Measurements from ENCODE around the gene TRPV5.

The TRPV5 gene

GRCh38 chr7:142959202-142959601 lies 25.7 kb upstream of the TRPV5 start:
- no peak overlapping the region for H3K27ac ChIP-seq (ENCODE audit: low read depth, low read length)
- H3K4me1 ChIP-seq (ENCODE audit: control insufficient read depth, low read length), result peaks cover 11% of the 10 kb centered on the region
- H3K27me3 ChIP-seq (ENCODE audit: control insufficient read depth, low read length), result peaks cover 41% of the 10 kb centered on the region
- H3K9me3 ChIP-seq (ENCODE audit: control insufficient read depth, insufficient read depth, low read length), result peaks cover 5% of the 10 kb centered on the region; the same call in 1 of the 2 replicates
- H3K4me2 ChIP-seq (ENCODE audit: low read length), result no peak overlapping the region
- H3K9me2 ChIP-seq (replicated peaks; ENCODE audit: control insufficient read depth, low read length), result no peaks in the 10 kb centered on the region
- H3K4me3 ChIP-seq (ENCODE audit: low read length), result no peak overlapping the region
- H3F3A ChIP-seq (ENCODE audit: control insufficient read depth, insufficient read depth), result no peaks in the 10 kb centered on the region
- TF ChIP-seq EZH2phosphoT487 (IDR thresholded peaks at IDR 0.05; ENCODE audit: borderline replicate concordance, low read length), result no peak
- TF ChIP-seq, protein P1, sequence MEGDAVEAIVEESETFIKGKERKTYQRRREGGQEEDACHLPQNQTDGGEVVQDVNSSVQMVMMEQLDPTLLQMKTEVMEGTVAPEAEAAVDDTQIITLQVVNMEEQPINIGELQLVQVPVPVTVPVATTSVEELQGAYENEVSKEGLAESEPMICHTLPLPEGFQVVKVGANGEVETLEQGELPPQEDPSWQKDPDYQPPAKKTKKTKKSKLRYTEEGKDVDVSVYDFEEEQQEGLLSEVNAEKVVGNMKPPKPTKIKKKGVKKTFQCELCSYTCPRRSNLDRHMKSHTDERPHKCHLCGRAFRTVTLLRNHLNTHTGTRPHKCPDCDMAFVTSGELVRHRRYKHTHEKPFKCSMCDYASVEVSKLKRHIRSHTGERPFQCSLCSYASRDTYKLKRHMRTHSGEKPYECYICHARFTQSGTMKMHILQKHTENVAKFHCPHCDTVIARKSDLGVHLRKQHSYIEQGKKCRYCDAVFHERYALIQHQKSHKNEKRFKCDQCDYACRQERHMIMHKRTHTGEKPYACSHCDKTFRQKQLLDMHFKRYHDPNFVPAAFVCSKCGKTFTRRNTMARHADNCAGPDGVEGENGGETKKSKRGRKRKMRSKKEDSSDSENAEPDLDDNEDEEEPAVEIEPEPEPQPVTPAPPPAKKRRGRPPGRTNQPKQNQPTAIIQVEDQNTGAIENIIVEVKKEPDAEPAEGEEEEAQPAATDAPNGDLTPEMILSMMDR (IDR thresholded peaks at IDR 0.05; ENCODE audit: low read depth, low read length, poor library complexity, severe bottlenecking), result no peak
- no peaks in the 10 kb centered on the region for H4K20me1 ChIP-seq (ENCODE audit: control insufficient read depth, insufficient read depth, low read depth, low read length)
- H3K36me3 ChIP-seq (ENCODE audit: control insufficient read depth, low read length), result no peaks in the 10 kb centered on the region
- no peaks in the 10 kb centered on the region for H3K79me2 ChIP-seq (ENCODE audit: control insufficient read depth, low read length)

- H3K4me2 ChIP-seq (ENCODE audit: low read length), result no peak overlapping the region
Measured at GRCh38 chr7:142957723-142958122, 24.2 kb upstream of the TRPV5 start.

DNA sequence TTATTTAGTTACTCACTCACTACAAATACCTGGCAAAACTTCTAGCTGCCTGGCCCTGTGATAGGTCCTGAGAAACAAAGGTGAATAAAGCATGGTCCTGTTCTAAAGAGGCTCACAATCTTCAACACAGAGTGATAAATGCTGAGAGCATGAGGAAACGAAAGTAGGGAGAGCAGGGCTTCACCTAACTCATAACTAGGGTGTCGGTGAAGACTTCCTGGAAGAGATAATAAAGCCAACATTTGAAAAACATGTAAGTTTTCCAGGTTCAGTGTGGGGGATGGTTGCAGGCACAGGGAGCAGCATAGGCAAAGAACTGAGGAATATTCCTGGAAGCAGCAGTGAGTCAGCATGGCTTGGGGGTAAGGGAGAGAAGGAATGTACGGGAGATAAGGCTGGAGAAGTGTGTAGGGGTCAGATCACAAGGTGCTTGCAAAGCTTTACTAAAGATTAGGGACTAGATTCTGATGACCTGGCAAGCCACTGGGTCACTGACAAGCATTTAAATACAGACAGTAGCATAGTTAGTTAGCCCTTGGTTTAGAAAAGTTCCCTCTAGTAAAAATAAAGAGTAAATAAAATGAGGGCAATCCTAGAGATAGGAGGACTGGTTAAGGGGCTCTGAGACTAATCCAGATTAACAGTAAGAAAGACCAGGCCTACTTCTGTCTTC lies 23.5 kb upstream of the TRPV5 start:
- Histone ChIP-seq H3K27me3 (ENCODE audit: control insufficient read depth, low read length) (peaks cover 31% of the 10 kb centered on the region), H3F3A (ENCODE audit: control insufficient read depth, insufficient read depth) (no peaks in the 10 kb centered on the region), H3K4me1 (ENCODE audit: control insufficient read depth, low read length) (peaks cover 11% of the 10 kb centered on the region), H3K9me3 (ENCODE audit: control insufficient read depth, insufficient read depth, low read length) (peaks cover 5% of the 10 kb centered on the region; the same call in 1 of the 2 replicates), H3K4me2 (ENCODE audit: low read length) (no peak overlapping the region), H3K9me2 (replicated peaks; ENCODE audit: control insufficient read depth, low read length) (no peaks in the 10 kb centered on the region), H3K4me3 (ENCODE audit: low read length) (no peak overlapping the region), H4K20me1 (ENCODE audit: control insufficient read depth, insufficient read depth, low read depth, low read length) (no peaks in the 10 kb centered on the region), H3K27ac (ENCODE audit: low read depth, low read length) (no peak overlapping the region), H3K79me2 (ENCODE audit: control insufficient read depth, low read length) (no peaks in the 10 kb centered on the region), H3K36me3 (ENCODE audit: control insufficient read depth, low read length) (no peaks in the 10 kb centered on the region)
- TF ChIP-seq EZH2phosphoT487 (IDR thresholded peaks at IDR 0.05; ENCODE audit: borderline replicate concordance, low read length), result no peak
- TF ChIP-seq, protein P1 (IDR thresholded peaks at IDR 0.05; ENCODE audit: low read depth, low read length, poor library complexity, severe bottlenecking), result no peak

More at GRCh38 chr7:142957723-142958122, 24.2 kb upstream of the TRPV5 start:
- Histone ChIP-seq H4K20me1 (ENCODE audit: control insufficient read depth, insufficient read depth, low read depth, low read length) (no peaks in the 10 kb centered on the region), H3K4me3 (ENCODE audit: low read length) (no peak overlapping the region), H3K36me3 (ENCODE audit: control insufficient read depth, low read length) (no peaks in the 10 kb centered on the region), H3K79me2 (ENCODE audit: control insufficient read depth, low read length) (no peaks in the 10 kb centered on the region), H3F3A (ENCODE audit: control insufficient read depth, insufficient read depth) (no peaks in the 10 kb centered on the region), H3K9me3 (ENCODE audit: control insufficient read depth, insufficient read depth, low read length) (peaks cover 5% of the 10 kb centered on the region; the same call in 1 of the 2 replicates), H3K27me3 (ENCODE audit: control insufficient read depth, low read length) (peaks cover 27% of the 10 kb centered on the region), H3K4me1 (ENCODE audit: control insufficient read depth, low read length) (peaks cover 11% of the 10 kb centered on the region), H3K27ac (ENCODE audit: low read depth, low read length) (no peak overlapping the region), H3K9me2 (replicated peaks; ENCODE audit: control insufficient read depth, low read length) (no peaks in the 10 kb centered on the region)
- TF ChIP-seq, protein P1 (IDR thresholded peaks at IDR 0.05; ENCODE audit: low read depth, low read length, poor library complexity, severe bottlenecking), result no peak
- TF ChIP-seq EZH2phosphoT487 (IDR thresholded peaks at IDR 0.05; ENCODE audit: borderline replicate concordance, low read length), result no peak
